NCI-H2081 (cell line): Measurements from ENCODE around the gene GABRR3.

ENCODE experiments used
- DNase-seq, 2 experiments: peaks; one replicate each; lab custom pipeline; 2025; lab: John Stamatoyannopoulos, UW

Gene GABRR3

DNA sequence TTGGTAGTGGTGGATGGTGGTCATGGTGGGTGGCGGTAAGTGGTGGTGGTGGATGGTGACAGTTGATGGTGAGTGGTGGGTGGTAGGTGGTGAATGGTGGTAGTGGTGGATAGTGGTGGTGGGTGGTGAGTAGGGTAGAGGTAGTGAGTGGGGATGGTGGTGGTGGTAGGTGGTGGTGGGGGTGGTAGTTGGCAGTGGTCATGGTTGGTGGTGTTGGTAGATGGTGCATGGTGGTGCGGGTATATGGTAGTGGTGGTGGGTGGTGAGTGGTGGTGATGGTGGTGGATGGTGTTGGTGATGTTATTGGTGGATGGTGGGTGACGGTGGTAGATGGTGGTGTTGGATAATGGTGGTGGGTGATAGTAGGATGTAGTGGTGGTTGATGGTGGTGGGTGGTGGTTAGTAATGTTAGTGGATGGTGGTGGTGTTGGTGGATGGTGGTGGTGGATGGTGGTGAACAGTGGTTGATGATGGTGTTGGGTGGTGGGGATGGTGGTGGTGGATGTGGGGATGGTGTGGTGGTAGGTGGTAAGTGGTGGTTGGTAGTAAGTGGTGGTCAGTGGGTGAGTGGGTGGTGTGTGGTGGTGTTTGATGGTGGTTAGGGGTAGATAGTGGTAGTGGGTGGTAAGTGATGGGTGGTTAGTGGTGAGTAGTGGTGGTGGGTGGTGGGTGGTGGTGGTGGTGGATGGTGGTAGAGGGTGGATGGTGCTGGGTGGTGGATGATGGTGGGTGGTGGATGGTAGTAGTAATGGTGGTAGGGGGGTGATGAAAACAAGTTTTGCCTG is 46.1 kb downstream of the GABRR3 start:
- DNase-seq: no peak

DNA sequence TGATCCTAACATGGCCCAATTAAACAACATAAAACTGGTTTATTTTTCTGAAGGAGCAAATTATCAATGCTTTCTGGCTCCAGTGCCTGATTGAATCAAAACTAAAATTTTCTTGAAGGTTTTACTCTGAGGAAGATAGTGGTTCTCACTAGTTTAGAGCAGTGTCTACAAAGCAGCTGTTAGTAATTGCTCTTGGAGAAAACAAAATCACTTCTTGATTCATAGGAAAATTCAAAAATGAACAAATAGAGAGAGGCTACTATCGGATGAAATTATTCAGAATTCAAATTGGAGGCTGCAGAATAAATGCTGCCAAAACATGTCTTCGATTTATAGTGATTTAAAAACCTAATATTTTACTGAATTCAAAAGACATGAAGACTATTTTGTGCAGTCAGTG is 47.8 kb downstream of the GABRR3 start:
- DNase-seq: no peak

DNA sequence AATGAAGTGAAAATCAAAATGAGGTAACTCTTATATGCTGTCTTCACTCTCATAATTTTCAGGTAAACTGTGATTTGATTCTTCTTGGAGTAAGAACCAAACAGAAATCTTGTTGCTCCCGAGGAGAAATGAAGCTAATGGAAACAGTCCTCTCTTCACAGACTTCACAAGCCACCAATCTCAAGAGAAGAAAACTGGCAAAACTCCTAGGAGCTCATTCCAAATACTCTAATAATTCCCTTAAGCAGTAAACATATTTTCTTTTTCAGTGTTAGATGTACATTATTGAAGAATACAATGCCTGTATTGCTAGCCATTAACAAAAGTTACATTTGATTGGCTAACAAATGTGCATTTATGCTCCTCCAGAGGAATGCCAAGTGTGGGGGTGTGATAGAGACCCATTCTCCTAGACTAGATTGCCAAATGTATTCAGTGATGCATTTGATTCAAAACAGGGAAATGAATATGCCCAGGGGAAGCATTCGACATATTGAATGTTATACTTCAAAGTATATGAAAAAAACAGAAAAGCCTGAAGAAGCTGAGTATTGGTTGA is 51.1 kb downstream of the GABRR3 start:
- no peak for DNase-seq

DNA sequence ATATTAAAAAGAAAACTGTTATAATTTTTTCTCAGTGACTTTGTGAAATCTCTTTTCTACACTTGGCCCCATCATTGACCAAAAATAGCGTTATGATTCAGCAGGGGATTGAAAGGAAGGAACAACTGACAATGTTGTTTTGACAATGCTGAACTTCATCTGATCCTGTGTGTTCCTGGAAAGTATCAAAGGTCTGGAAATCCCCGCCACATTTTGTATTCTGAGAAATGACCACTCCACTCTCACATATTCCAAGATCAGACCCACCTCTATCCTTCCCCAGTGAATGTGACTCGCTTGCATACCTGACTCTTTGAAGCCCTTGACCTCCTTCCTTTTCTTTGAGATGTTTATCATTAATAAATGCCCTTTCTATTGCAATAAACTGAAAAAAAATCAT is 53.2 kb downstream of the GABRR3 start:
- DNase-seq: no peak

DNA sequence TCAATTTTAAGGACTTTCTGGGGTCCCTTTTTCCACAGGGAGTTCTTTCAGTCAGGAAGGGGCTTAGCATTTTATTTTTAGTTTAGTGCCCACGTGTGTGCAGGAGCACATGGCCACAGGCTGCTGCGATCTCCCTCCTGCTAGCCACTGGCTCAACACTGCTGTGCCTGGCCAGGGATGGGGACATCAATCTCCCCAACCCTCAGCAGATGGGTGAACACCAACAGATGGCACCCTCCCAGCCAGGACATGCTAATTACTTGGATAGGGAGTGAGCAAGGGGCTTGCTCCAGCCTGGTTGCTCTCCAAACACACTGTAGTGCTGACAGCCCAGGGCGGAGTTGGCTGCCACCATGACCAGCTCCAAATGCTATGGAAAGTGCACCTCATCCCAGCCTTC is 55.5 kb downstream of the GABRR3 start:
- no peak for DNase-seq

DNA sequence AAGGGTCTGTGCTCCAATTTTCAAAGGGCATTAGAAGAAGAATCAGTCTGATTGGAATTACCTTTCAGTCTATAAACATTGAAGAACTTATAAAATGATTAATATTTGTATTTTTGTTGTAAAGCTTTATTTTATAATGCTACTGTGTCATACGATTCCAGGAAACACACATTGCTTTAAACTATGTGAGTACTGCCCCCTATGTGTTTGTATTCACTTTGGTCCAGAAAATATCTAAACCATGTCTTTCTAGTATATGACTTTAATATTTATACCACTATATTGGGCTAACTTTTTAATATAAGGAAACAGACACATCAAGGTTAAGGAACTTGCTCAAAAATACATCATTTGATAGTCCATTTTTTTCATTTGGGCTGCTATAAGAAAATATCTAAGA is 59.6 kb downstream of the GABRR3 start:
- DNase-seq: no peak

DNA sequence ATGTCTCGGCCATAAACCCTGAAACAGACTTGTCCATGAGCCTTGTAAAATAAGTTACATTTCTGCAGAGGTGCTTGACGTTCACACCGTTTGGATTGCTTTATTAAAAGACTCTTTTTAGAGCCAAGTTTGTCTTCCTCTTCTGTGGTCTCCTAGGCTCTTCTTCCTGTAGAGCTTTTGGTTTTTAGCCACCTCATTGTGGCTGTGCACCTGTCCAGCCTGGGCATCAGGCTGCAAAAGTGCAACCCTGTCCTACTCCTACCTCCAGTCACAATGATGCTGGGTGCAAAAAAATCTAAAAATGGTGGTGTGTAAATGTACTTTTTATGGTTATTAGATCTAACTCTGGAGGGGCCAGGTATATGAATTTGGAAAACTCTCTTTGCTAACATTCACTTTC is 60.1 kb downstream of the GABRR3 start:
- DNase-seq: no peak

DNA sequence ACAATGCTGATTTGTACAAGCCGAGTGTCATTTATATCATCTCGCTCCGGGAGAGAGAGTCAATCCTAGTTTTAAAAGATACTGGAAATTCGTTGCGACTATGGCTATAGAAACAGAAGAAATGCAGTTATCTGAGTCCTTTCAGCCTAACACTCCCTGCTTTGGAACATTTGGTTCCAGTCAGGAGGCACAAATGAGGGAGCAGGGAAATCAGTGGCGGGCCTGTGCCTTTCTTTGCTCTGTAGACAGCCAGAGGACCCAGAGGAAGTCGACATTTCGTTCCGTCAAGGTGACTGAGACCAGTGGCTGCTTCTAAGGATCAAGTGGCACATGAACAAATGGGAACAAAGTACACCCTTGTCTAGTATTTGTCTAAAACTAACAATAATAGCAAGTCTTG is 62.1 kb downstream of the GABRR3 start:
- no peak for DNase-seq

DNA sequence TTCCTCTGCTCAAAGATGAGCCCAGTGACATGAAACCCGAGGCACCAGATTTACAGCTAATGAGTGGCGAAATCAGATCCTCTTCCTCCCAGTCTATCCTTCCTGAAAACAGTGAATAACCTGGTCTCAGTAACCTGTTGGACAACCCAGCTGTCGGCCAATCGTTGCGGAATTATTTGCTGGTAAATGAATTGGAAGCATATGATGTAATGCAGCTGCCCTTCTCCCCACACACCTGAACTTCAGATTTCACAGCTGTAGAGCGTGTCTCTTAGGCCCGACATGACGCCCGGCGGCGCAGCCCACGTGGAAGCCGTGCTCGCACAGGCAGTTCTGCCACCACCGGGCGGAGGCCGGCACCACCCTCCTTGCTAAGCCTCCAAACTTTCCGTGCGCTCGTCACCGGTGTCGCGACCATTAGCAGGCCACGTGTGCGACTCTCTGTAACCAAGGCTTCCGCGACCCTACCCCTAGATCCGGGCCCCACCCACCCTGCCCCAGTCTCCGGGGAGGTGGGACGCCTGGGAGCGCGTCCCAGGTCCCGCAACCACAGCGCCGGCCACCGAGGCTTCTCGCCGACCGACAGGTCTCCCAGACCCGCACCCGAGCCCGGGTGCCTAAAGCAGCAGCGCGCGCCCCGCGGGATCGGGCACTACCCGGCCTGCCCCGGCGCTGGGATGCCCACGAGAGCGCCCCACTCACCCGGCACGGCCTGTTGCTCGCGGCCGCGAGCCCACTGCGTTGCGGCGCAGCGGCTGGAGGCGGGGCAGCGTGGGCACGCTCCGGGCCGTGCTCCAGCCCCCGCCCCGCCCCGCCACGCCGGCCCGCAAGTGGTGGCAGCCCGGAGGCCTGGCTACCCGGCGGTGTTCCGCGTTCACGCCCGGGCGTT is 63.2 kb downstream of the GABRR3 start, which contains the start of gene RIOX2:
TSS of gene RIOX2 (minus strand) at position 753 of the 889 bp plus-strand sequence. CDS start 4,838 bp downstream, outside the sequence.
- peak; percentile 68 to 81 for DNase-seq

DNA sequence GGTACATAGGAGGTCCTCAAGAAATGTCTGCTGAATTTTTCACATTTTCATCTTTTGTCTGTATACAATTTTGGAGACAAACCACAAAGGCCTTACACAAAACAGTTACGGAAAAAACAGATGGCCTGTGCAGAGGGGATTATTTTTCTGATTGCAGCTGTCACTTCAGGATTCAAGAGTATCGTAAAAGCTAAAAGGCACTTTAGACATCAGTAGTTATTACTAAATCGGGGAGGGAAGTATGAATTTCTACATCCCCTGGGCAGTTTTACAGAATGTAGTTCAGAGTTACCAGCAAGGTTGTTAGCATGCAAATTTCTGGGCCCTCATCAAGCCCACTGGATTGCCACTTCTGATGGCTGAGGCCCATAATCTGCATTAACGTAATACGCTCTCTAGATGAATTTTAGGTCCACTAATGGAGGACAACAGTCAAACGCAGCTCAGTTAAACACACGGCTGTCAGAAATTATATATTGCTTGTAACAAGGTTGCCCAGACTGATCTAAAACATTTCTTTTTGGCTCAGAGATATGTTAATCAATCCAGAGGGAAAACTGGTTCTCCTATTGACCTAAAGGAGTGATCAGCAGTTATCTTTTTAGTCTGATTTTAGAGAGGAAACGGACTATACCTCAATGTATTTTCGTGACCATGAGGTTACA is 64.0 kb downstream of the GABRR3 start:
- DNase-seq: peak in 1 of 2 experiments; percentile 37

DNA sequence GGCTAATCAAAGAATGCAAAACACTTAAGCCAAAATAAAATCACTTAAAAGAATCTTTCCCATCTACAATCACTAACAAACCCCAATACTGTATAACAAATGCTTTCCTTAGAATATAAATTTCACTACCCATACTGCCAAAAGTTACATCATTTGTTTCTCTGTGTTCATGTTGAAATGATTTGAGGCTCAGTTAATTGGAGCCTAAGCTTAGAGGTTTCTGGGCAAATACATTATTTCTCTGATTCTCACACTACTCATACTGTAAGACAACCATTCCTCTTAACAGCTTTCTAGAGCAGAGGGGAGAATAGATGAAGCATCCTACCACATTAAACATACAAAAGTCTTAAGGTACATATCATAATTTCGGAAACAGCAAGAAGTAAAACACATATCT is 65.0 kb downstream of the GABRR3 start:
- no peak for DNase-seq

DNA sequence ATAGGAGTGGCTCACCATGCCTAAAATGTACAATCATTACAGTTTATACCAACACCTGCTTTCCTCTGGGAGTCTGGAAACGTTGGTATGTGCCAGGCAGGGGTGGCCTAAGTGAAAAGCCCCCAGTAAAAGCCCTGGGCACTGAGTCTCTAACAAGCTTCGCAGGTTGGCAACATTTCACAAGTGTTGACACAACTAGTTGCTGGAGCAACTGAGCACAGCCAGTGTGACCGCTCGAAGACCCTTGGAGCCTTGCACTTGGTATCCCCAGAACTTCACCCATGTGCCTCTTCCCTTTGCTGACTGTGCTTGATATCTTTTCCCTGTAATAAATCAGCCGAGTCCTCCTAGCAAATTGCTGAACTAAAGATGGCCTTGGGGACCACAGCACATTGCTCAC is 65.6 kb downstream of the GABRR3 start:
- no peak for DNase-seq

DNA sequence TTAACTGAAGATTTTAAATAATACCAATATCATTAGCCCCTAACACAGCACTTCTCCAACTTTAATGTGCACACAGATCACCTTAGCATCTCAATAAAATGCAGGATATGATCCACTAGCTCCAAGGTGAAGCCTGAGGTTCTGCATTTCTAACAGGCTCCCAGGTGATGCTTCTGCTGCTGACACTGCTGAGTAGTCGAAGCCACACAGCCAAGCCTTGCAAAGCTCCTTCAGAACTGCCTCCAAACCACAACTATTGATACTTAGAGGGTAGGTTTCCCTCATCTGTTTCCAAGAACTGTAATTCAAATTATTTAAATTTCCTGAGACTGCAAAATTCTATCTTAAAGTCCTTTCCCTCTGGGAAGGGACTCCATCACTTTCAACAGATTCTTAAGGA is 66.7 kb downstream of the GABRR3 start:
- DNase-seq: no peak

DNA sequence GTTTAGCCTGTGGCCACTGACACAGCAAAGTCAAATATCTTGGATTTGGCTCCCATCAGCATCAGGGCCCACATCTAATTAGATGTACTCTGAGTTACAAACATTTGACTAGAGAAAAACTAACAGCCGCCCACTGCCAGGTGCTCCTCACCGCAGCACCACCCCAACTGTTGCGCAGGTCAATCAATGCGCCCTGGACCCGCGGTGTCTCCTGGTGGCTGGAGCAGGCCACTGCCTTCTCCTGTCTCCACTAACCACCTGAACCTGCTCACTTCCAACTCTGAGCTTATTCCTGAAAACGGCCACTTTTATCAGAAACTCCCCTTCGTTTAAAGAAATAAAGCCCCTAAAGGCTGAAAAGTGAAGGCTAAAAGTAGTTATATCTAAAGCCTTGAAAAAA is 67.1 kb downstream of the GABRR3 start:
- DNase-seq: peak; percentile 41 to 54

DNA sequence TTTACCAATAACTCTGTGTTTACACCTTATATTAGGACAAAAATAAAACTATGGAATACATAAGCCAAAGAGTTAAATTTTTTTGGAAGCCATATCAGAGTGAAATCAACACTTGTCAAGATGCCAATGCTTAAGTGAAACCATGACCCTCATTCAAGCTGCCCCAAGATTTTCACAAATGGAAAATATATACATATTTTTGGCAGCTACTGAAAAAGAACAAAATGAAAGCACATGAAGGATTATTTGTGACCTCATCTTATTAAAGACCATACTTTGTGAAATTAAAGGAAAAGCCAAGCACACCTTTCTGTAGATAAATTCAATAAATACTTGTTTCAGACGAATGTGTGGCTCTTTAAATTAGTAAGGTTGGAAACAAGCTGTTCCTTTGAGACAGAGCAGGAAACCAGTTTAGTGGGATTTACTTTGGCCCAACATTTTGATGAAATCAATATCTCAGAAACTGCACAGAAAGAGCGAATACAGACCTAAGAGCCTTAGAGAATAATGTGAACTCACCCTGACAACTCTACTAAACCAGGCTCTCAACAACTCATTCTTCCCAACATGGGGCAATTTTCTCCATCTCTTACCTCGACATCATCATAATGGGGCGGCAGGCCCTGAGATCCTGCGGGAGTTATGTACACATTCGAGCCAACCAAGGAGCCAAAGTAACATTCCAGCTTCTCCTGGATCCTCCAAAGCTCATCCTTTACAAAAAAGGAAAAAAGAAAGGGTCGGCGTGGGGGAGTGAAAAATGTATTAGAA is 73.9 kb downstream of the GABRR3 start:
- no peak for DNase-seq

DNA sequence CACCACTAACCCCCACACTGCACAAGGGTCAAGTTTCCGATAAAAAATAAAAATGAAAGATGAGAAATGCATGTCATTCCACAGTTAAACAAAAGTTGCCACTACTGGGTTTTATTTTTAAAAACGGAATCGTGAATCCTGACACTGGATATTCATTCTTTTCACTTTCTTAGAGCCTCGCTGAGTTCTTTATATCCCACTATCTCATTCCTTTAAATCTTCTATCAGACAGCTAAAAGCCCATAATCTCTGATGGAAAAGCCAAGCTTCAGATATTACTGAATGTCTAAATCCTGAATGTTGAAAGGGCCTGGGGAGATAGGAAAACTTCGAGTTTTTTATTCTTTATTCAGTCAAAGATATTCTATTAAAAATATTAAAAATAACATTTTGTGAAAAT is 74.6 kb downstream of the GABRR3 start:
- no peak for DNase-seq

DNA sequence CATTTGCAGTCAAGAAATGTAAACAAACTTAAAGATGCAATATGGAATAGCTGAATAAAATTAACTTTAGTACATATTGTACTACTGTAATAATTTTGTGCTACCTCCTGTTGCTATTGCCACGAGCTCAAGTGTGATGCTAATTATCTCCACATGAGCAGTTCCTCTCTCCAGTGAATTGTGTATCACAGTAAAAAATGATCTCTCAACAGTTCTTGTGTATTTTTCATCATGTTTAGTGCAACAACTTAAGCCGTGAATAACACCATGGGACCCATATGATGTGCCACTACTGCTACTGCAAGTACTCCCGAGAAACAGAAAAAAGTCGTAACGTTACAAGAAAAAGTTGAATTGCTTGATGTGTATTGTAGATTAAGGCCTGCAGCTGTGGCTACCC is 75.2 kb downstream of the GABRR3 start:
- peak in 1 of 2 experiments; percentile 45 for DNase-seq

DNA sequence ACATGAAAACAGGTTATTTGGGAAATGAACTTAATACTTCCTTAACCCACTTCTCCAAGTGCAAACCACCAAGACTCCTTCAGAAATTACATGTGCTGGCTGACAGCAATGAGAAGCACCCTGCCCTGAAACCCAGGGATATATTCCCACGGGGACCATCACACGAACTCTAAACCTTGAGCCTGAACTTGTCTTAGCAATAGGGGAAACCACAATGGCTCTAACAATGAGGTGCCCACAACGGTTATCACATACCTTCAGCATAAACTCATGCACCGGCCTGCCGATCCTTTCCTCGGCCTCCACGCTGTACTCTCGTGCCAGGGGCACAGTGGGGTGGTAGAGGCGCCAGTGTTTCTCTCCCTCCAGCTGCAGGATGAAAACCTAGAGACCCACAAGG is 76.3 kb downstream of the GABRR3 start:
- no peak for DNase-seq

DNA sequence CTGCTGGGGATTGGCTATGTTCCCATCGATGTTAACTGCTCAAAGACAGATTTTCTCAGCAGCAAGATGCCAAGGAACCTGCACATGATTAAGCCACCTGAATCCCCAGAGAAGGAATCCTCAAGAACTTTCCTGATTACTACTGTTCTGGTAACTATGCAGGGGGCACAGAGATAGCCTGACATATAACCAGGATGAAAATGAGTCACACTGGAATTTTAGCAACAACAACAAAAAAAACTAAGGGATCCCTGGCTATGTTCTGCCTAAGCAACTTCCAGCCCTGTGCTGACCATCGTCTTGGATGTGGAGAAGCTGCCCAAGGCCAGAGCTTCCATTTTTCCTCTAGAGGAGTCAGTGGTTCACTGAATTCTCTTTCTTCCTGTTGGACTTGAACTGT is 76.7 kb downstream of the GABRR3 start:
- DNase-seq: no peak

DNA sequence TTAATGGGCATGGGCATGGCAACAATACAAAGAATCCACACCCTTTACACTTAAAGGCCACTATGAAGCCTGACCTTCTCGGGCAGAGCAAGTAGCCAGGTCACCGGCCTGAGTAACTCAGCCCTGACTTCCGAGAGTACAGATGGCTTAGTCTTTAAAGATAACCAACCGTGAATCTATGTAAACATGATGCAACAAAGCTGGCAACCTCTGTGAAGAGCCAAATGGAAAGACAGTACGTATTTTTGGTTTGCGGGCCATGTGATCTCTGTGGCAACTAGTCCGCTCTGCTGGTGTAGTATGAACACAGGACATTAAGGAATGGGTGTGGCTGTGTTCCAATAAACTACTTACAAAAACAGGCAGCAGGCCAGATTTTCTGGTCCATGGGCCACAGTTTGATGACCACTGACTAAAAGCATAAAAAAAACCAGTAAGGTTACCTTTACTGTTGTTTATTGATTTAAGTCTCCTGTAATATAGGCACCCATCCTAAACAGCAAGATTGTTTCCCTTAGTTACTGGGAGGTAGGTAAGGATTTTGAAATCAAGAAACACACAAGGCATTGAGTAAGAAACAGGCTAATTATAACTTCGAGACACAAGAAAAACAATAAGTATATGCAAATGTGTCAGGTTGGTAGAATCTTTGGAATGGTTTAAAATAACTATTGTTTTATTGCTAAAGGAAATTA is 77.4 kb downstream of the GABRR3 start:
- DNase-seq: peak in 1 of 2 experiments; percentile 19

DNA sequence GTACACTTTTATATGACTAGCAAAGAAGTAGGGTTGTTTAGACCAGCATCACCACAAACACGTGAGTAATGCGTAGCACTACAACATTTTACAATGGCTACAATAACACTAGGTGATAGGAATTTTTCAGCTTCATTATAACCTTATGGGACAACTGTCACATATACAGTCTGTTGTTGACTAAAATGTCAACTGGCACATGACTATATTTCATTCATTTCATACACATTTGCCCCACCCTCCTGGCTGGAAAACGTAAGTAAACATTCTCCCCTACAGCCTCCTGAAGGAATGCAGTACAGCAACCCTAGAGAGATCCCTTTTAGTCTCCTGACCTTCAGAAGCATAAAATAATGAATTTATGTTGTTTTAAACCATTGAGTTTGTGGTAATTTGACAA is 79.1 kb downstream of the GABRR3 start:
- DNase-seq: no peak
